Stomach (tissue), 9 donors: ENCODE data around the gene MFNG. TPM values are rescaled to one million over a fixed set of nuclear protein-coding genes. Genes with fewer than 3 reads are reported as not detected.

Experiments
- DNase-seq, 2 donors: peaks; one replicate each; pipeline versions ENCODE4 v3.0.0 to v3.0.0-alpha.2; 2013 to 2019
- H3K27ac ChIP-seq, 5 donors: fragments of 200-600 bp in 4 of 5; sonication (generic) in 4 of 5; one replicate each; pipeline ENCODE4 v1.5.1; 2013 to 2019; ENCODE audit warnings: mild to moderate bottlenecking in 1 of 5, moderate library complexity in 1 of 5
- H3K27me3 ChIP-seq, 3 donors: fragments of 200-600 bp; sonication (generic); one replicate each; pipeline ENCODE4 v1.5.1; 2017 to 2019; ENCODE audit warnings: mixed run types in 1 of 3
- H3K36me3 ChIP-seq, 4 donors: fragments of 200-600 bp; sonication (generic); 1 replicate in 3 of 4; 2 replicates in 1 of 4; pipeline ENCODE4 v1.5.1; 2016 to 2019
- H3K4me1 ChIP-seq, 4 donors: fragments of 200-600 bp; sonication (generic); one replicate each; pipeline ENCODE4 v1.5.1; 2016 to 2019
- H3K4me3 ChIP-seq, 4 donors: fragments of 200-600 bp; sonication (generic) in 3 of 4; one replicate each; pipeline ENCODE4 v1.5.1; 2016 to 2019; ENCODE audit warnings: mild to moderate bottlenecking in 1 of 4
- H3K9me3 ChIP-seq, 4 donors: fragments of 200-600 bp; sonication (generic); one replicate each; pipeline ENCODE4 v1.5.1; 2016 to 2019
- CTCF ChIP-seq, 7 experiments: fragments of 450-650 bp in 4 of 7; fragments of 200-600 bp in 3 of 7; sonication (generic) in 3 of 7; IDR thresholded peaks; one replicate each; pipeline ENCODE4 v1.5.1; 2016 to 2019; ENCODE audit warnings: antibody characterized with exemption in 7 of 7, control low read depth in 2 of 7, mild to moderate bottlenecking in 1 of 7
- EP300 ChIP-seq: sonication (generic); formaldehyde crosslinking; IDR thresholded peaks from one replicate; pipeline ENCODE4 v1.6.1; 2017; ENCODE audit warnings: antibody characterized with exemption
- POLR2A ChIP-seq, 4 donors: fragments of 450-650 bp; IDR thresholded peaks; one replicate each; pipeline ENCODE4 v1.6.1; 2016; ENCODE audit warnings: antibody characterized with exemption in 4 of 4, control low read depth in 2 of 4, mild to moderate bottlenecking in 1 of 4, moderate library complexity in 1 of 4
- POLR2AphosphoS5 ChIP-seq, 3 donors: sonication (generic); formaldehyde crosslinking; IDR thresholded peaks; one replicate each; pipeline ENCODE4 v1.6.1; 2016; ENCODE audit warnings: antibody characterized with exemption in 3 of 3
- WGBS, 5 donors: extraction: QIAGEN DNeasy Blood & Tissue Kit in 3 of 5; methylation state at CpG; one replicate each; pipeline versions ENCODE4 v1.1.5 to v1.1.7; 2013 to 2018; 5-methylcytosine and 5-hydroxymethylcytosine counted together
- intact Hi-C: fragments of 100-400 bp; cut with DNase I; formaldehyde crosslinking; loops from one replicate; pipeline ENCODE4 v1.15.1; 2023; ENCODE audit warnings: low total_unique reads
- polyA plus RNA-seq, 3 donors: library from polyadenylated mRNA; stranded (reverse); fragments of 200-250 nt; gene quantifications; one replicate each; pipeline ENCODE4 v1.2.3, GENCODE V29; 2013
- total RNA-seq, 5 donors: library from RNA; depleted of rRNA; stranded (reverse); fragments of >200 nt; gene quantifications; one replicate each; pipeline versions ENCODE4 v1.1.0 to v1.2.3, GENCODE V29; 2014 to 2016
- donor health status: healthy with polysubstance abuse.
- donor health status: Bipolar disorder and iron deficiency.
- donor health status: healthy.

MFNG gene
- total and polyA plus RNA-seq, 8 donors: 1.7 to 86.4 (median 8.5) TPM

- Histone ChIP-seq H3K4me1 (no peaks in the 10 kb centered on the region), H3K27ac (no peak overlapping the region), H3K9me3 (peaks cover 0 to 13% (median 10%) of the 10 kb centered on the region in 4 donors), H3K4me3 (no peak overlapping the region), H3K36me3 (no peaks in the 10 kb centered on the region), H3K27me3 (peaks cover 0 to 92% (median 10%) of the 10 kb centered on the region in 3 donors)
- TF ChIP-seq CTCF (IDR thresholded peaks at IDR 0.05) (no peak), POLR2AphosphoS5 (IDR thresholded peaks at IDR 0.05) (no peak), EP300 (no peak), POLR2A (IDR thresholded peaks at IDR 0.05) (no peak)
- 83 to 90% (median 85%) methylated on average over 7 of the region's 7 CpGs for WGBS, 5 donors
- intact Hi-C loops: no loop called here
- no peak for DNase-seq
These were observed 43.1 kb downstream of the MFNG start for GRCh38 chr22:37443086-37443485.

- Histone ChIP-seq H3K27me3 (peaks cover 0 to 92% (median 9%) of the 10 kb centered on the region in 3 donors), H3K4me3 (no peak overlapping the region), H3K9me3 (peaks cover 0 to 13% (median 10%) of the 10 kb centered on the region in 4 donors), H3K36me3 (no peaks in the 10 kb centered on the region), H3K4me1 (no peaks in the 10 kb centered on the region), H3K27ac (no peak overlapping the region)
- no peak for DNase-seq
- intact Hi-C loops: no loop called here
- WGBS, 5 donors: 73 to 88% (median 77%) methylated on average over 2 of the region's 2 CpGs
- TF ChIP-seq POLR2AphosphoS5 (IDR thresholded peaks at IDR 0.05) (no peak), POLR2A (IDR thresholded peaks at IDR 0.05) (no peak), EP300 (no peak), CTCF (IDR thresholded peaks at IDR 0.05) (no peak)
These were observed 43.6 kb downstream of the MFNG start for GRCh38 chr22:37442537-37442936.

- TF ChIP-seq CTCF (IDR thresholded peaks at IDR 0.05) (no peak), POLR2A (IDR thresholded peaks at IDR 0.05) (no peak), POLR2AphosphoS5 (IDR thresholded peaks at IDR 0.05) (no peak), EP300 (no peak)
- H3K27me3 ChIP-seq: peaks cover 0 to 91% (median 5%) of the 10 kb centered on the region in 3 donors
- no peak for DNase-seq
- WGBS, 5 donors: 56 to 67% (median 57%) methylated on average over 8 of the region's 8 CpGs
- H3K9me3 ChIP-seq: peaks cover 0 to 13% (median 10%) of the 10 kb centered on the region in 4 donors
- H3K4me1 ChIP-seq: no peaks in the 10 kb centered on the region
- no peaks in the 10 kb centered on the region for H3K36me3 ChIP-seq
- intact Hi-C loops: no loop called here
- H3K27ac ChIP-seq: no peak overlapping the region
- no peak overlapping the region for H3K4me3 ChIP-seq
These were observed 44.0 kb downstream of the MFNG start for GRCh38 chr22:37442135-37442534.

GRCh38 chr22:37440875-37441274 is 45.3 kb downstream of the MFNG start:
- WGBS, 5 donors: 80 to 94% (median 85%) methylated on average over 4 of the region's 4 CpGs
- H3K36me3 ChIP-seq: no peaks in the 10 kb centered on the region
- no peaks in the 10 kb centered on the region for H3K4me1 ChIP-seq
- H3K4me3 ChIP-seq: no peak overlapping the region
- no peak for TF ChIP-seq POLR2A (IDR thresholded peaks at IDR 0.05)
- no peak for TF ChIP-seq CTCF (IDR thresholded peaks at IDR 0.05)
- TF ChIP-seq POLR2AphosphoS5 (IDR thresholded peaks at IDR 0.05): no peak
- TF ChIP-seq EP300: no peak
- peaks cover 0 to 13% (median 10%) of the 10 kb centered on the region in 4 donors for H3K9me3 ChIP-seq
- H3K27me3 ChIP-seq: peaks cover 0 to 90% (median 0%) of the 10 kb centered on the region in 3 donors
- DNase-seq: no peak
- intact Hi-C loops: no loop called here
- no peak overlapping the region for H3K27ac ChIP-seq
